H1 (cell line): Measurements from ENCODE around the gene GUCY1A1. TPM values are rescaled to one million over a fixed set of nuclear protein-coding genes. Genes with fewer than 3 reads are reported as not detected.

Source experiments
- CTCF ChIA-PET: fragments of 300-600 bp; sonication (Branson Sonifier 250); formaldehyde crosslinking; loops from one replicate; lab custom pipeline; 2021; ENCODE audit not compliant: partially characterized antibody; lab: Charles Lee
- POLR2A ChIA-PET: fragments of 300-600 bp; sonication (Branson Sonifier 250); formaldehyde crosslinking; loops from one replicate; lab custom pipeline; 2021; ENCODE audit warnings: inconsistent platforms; ENCODE audit not compliant: partially characterized antibody; lab: Charles Lee
- DNase-seq, 2 experiments: peaks; one replicate each; pipeline versions ENCODE4 v3.0.0 to v3.0.0-alpha.2; 2010 to 2022; ENCODE audit warnings: low spot score in 2 of 2, low read depth in 1 of 2, mixed read lengths in 1 of 2
- FAIRE-seq: peaks from 2 replicates; lab custom pipeline; 2011; peaks lifted over from hg19 to GRCh38; lab: Jason Lieb, UNC
- H2AFZ ChIP-seq: 2 replicates; pipeline ENCODE4 v1.8.1; 2012; ENCODE audit warnings: low read length, inconsistent platforms
- H2AK5ac ChIP-seq: 2 replicates; pipeline ENCODE4 v1.6.1; 2013; ENCODE audit warnings: low read depth, low read length
- H2BK120ac ChIP-seq: replicated peaks from 2 replicates; pipeline ENCODE3; 2013; ENCODE audit warnings: low read depth, low read length, inconsistent platforms
- H2BK12ac ChIP-seq: 2 replicates; pipeline ENCODE4 v1.6.1; 2013; ENCODE audit warnings: low read depth, low read length
- H2BK15ac ChIP-seq: 2 replicates; pipeline ENCODE4 v1.6.1; 2013; ENCODE audit warnings: low read length
- H2BK20ac ChIP-seq: 2 replicates; pipeline ENCODE4 v1.6.1; 2013; ENCODE audit warnings: low read length
- H2BK5ac ChIP-seq: 2 replicates; pipeline ENCODE4 v1.6.1; 2013; ENCODE audit warnings: low read depth, low read length
- H3K14ac ChIP-seq: 2 replicates; pipeline ENCODE4 v1.6.1; 2013; ENCODE audit warnings: inconsistent platforms; ENCODE audit not compliant: insufficient read length
- H3K18ac ChIP-seq: 2 replicates; pipeline ENCODE4 v1.6.1; 2013; ENCODE audit warnings: low read length; ENCODE audit errors: extremely low read depth
- H3K23ac ChIP-seq: 2 replicates; pipeline ENCODE4 v1.6.1; 2013; ENCODE audit warnings: inconsistent platforms; ENCODE audit not compliant: insufficient read length
- H3K23me2 ChIP-seq: 2 replicates; pipeline ENCODE4 v1.6.1; 2013; ENCODE audit warnings: low read depth, low read length
- H3K27ac ChIP-seq: 2 replicates; pipeline ENCODE4 v1.6.1; 2011; ENCODE audit warnings: low read depth, low read length, inconsistent platforms
- H3K27me3 ChIP-seq, 4 experiments: replicated peaks in 1 of 4; 1 replicate in 1 of 4; 2 replicates in 3 of 4; pipeline versions ENCODE4 v1.6.1 to v1.8.1; 2011 to 2013; ENCODE audit warnings: low read length in 3 of 4, mild to moderate bottlenecking in 3 of 4, inconsistent platforms in 2 of 4, mixed read lengths in 2 of 4, moderate library complexity in 1 of 4; ENCODE audit not compliant: control insufficient read depth in 3 of 4, insufficient read depth in 3 of 4; ENCODE audit errors: extremely low read depth in 1 of 4
- H3K36me3 ChIP-seq, 4 experiments: 2 replicates each; pipeline versions ENCODE4 v1.6.1 to v1.8.1; 2011 to 2013; ENCODE audit warnings: mild to moderate bottlenecking in 4 of 4, low read length in 3 of 4, moderate library complexity in 2 of 4, control low read depth in 1 of 4, inconsistent platforms in 1 of 4; ENCODE audit not compliant: insufficient read depth in 4 of 4, control insufficient read depth in 2 of 4
- H3K4ac ChIP-seq: replicated peaks from 2 replicates; pipeline ENCODE3; 2013; ENCODE audit warnings: low read length, low read depth, mixed read lengths, inconsistent platforms; ENCODE audit not compliant: insufficient read length
- H3K4me1 ChIP-seq, 4 experiments: replicated peaks in 1 of 4; 1 replicate in 1 of 4; 2 replicates in 3 of 4; pipeline versions ENCODE4 v1.6.1 to v1.8.1; 2011 to 2013; ENCODE audit warnings: low read length in 3 of 4, inconsistent platforms in 2 of 4, mixed read lengths in 1 of 4; ENCODE audit not compliant: insufficient read depth in 4 of 4, control insufficient read depth in 3 of 4
- H3K4me2 ChIP-seq, 2 experiments: 2 replicates each; pipeline versions ENCODE4 v1.6.1 to v1.8.1; 2011 to 2013; ENCODE audit warnings: low read depth in 2 of 2, low read length in 2 of 2, control low read depth in 1 of 2, inconsistent platforms in 1 of 2, mild to moderate bottlenecking in 1 of 2; ENCODE audit not compliant: insufficient read depth in 1 of 2
- H3K4me3 ChIP-seq, 4 experiments: fragments of 200-600, 300-600 bp in 1 of 4; sonication (generic), shearing (Covaris generic), sonication (Bioruptor Twin) in 1 of 4; 2 replicates each; pipeline versions ENCODE4 v1.5.1 to v1.8.1; 2011 to 2016; ENCODE audit warnings: low read length in 4 of 4, low read depth in 3 of 4, control low read depth in 2 of 4, inconsistent platforms in 2 of 4, mild to moderate bottlenecking in 2 of 4, mixed read lengths in 1 of 4, moderate library complexity in 1 of 4; ENCODE audit not compliant: insufficient read depth in 2 of 4; ENCODE audit errors: extremely low read depth in 1 of 4
- H3K56ac ChIP-seq: replicated peaks from 2 replicates; pipeline ENCODE3; 2013; ENCODE audit warnings: low read depth, mild to moderate bottlenecking, mixed read lengths, low read length, inconsistent platforms; ENCODE audit not compliant: insufficient read length
- H3K79me1 ChIP-seq: 2 replicates; pipeline ENCODE4 v1.6.1; 2013; ENCODE audit warnings: low read depth, low read length, control low read depth
- H3K79me2 ChIP-seq, 2 experiments: 2 replicates each; pipeline versions ENCODE4 v1.6.1 to v1.8.1; 2012 to 2013; ENCODE audit warnings: low read length in 2 of 2, mild to moderate bottlenecking in 2 of 2, inconsistent platforms in 1 of 2; ENCODE audit not compliant: insufficient read depth in 2 of 2, control insufficient read depth in 1 of 2
- H3K9ac ChIP-seq, 4 experiments: replicated peaks in 1 of 4; 1 replicate in 1 of 4; 2 replicates in 3 of 4; pipeline versions ENCODE4 v1.6.1 to v1.8.1; 2011 to 2013; ENCODE audit warnings: low read depth in 3 of 4, low read length in 3 of 4, control low read depth in 2 of 4, mild to moderate bottlenecking in 2 of 4, moderate library complexity in 2 of 4, inconsistent platforms in 1 of 4; ENCODE audit errors: extremely low read depth in 1 of 4
- H3K9me3 ChIP-seq, 2 experiments: 2 replicates each; pipeline versions ENCODE4 v1.6.1 to v1.8.1; 2012 to 2013; ENCODE audit warnings: mild to moderate bottlenecking in 2 of 2, moderate library complexity in 2 of 2, control low read depth in 1 of 2, inconsistent platforms in 1 of 2, low read depth in 1 of 2, low read length in 1 of 2, mixed read lengths in 1 of 2; ENCODE audit not compliant: insufficient read depth in 2 of 2
- H4K20me1 ChIP-seq, 2 experiments: replicated peaks in 1 of 2; 2 replicates each; pipeline versions ENCODE3 to v1.8.1; 2011 to 2013; ENCODE audit warnings: inconsistent platforms in 2 of 2, low read length in 2 of 2, mild to moderate bottlenecking in 1 of 2; ENCODE audit not compliant: insufficient read depth in 2 of 2, control insufficient read depth in 1 of 2
- H4K5ac ChIP-seq: 2 replicates; pipeline ENCODE4 v1.6.1; 2013; ENCODE audit warnings: low read length, low read depth, mixed read lengths, inconsistent platforms; ENCODE audit not compliant: insufficient read length
- H4K8ac ChIP-seq: 2 replicates; pipeline ENCODE4 v1.8.0; 2013; ENCODE audit warnings: mild to moderate bottlenecking, moderate library complexity, low read length, inconsistent platforms; ENCODE audit not compliant: insufficient read depth; ENCODE audit errors: extremely low read depth
- H4K91ac ChIP-seq: replicated peaks from 2 replicates; pipeline ENCODE3; 2013; ENCODE audit warnings: low read length, mixed read lengths, inconsistent platforms; ENCODE audit not compliant: insufficient read length
- ATF2 ChIP-seq: IDR thresholded peaks from 2 replicates; pipeline ENCODE4 v1.6.1; 2012; ENCODE audit warnings: low read length, inconsistent platforms
- JUN ChIP-seq: IDR thresholded peaks from 2 replicates; pipeline ENCODE4 v1.6.1; 2011; ENCODE audit warnings: low read depth, mild to moderate bottlenecking, improper control_type of control experiment, low read length
- NRF1 ChIP-seq: IDR thresholded peaks from 2 replicates; pipeline ENCODE4 v1.6.1; 2011; ENCODE audit warnings: mild to moderate bottlenecking, low read depth, low read length, improper control_type of control experiment
- POLR2A ChIP-seq, 2 experiments: IDR thresholded peaks; 1 replicate in 1 of 2; 2 replicates in 1 of 2; pipeline ENCODE4 v1.6.1; 2011; ENCODE audit warnings: low read depth in 2 of 2, low read length in 2 of 2, mild to moderate bottlenecking in 2 of 2; ENCODE audit errors: control extremely low read depth in 1 of 2
- SIRT6 ChIP-seq: IDR thresholded peaks from one replicate; pipeline ENCODE4 v1.7.1; 2012; ENCODE audit warnings: low read length, inconsistent platforms
- TEAD4 ChIP-seq: IDR thresholded peaks from 2 replicates; pipeline ENCODE4 v1.6.1; 2012; ENCODE audit warnings: low read depth, low read length, inconsistent platforms, mixed read lengths
- WGBS, 2 experiments: shearing (Covaris generic) in 1 of 2; methylation state at CpG; one replicate each; pipeline versions ENCODE4 v1.1.6 to v1.1.7; 2013 to 2015; ENCODE audit warnings: low lambda C conversion rate in 2 of 2, mixed read lengths in 2 of 2, inconsistent platforms in 1 of 2, low coverage in 1 of 2, missing lambda C conversion rate in 1 of 2; ENCODE audit not compliant: insufficient replicate concordance in 2 of 2, insufficient coverage in 1 of 2, insufficient read length in 1 of 2; ENCODE audit errors: extremely low coverage in 1 of 2, missing lambda C conversion rate in 1 of 2; 5-methylcytosine and 5-hydroxymethylcytosine counted together
- polyA plus RNA-seq, 7 experiments: library from polyadenylated mRNA; depleted of rRNA in 3 of 7; stranded (reverse) in 5 of 7; unstranded in 2 of 7; fragments of >200 nt in 5 of 7; fragments of 200-250 nt in 2 of 7; gene quantifications; 1 replicate in 5 of 7; 2 replicates in 1 of 7; 4 replicates in 1 of 7; pipeline versions ENCODE4 v1.2.1 to v1.2.3, GENCODE V29; 2011 to 2013; ENCODE audit warnings: missing spikeins in 2 of 7, mixed read lengths in 2 of 7
- total RNA-seq: library from RNA; stranded (reverse); fragmentation: NEBNext Ultra II Directional; extraction: Animal tissue kit (Norgen Biotek cat#: 25700); gene quantifications from 2 replicates; pipeline ENCODE4 v1.2.1, GENCODE V29; 2021

The GUCY1A1 gene
- total and polyA plus RNA-seq, 2 of the 8 experiments (the other 6 are each of a cell fraction or from before 2014, with no cell fraction given), result not detected

GRCh38 chr4:155688860-155689259 is 22.2 kb downstream of the GUCY1A1 start:
- H2AK5ac ChIP-seq, result no peak overlapping the region
- WGBS, 2 experiments, result 94% methylated on average over 2 of the region's 2 CpGs; no CpG with 5 or more reads in 1 of the 2 experiments
- H3K23ac ChIP-seq, result no peak overlapping the region
- no peaks in the 10 kb centered on the region for H3K9me3 ChIP-seq
- no peak overlapping the region for H4K5ac ChIP-seq
- no peaks in the 10 kb centered on the region for H3K23me2 ChIP-seq
- no peaks in the 10 kb centered on the region for H4K20me1 ChIP-seq
- no peak for TF ChIP-seq ATF2
- TF ChIP-seq POLR2A (IDR thresholded peaks at IDR 0.05; ENCODE audit: control extremely low read depth in 1 of 2, low read depth in 2 of 2, low read length in 2 of 2), result no peak
- TF ChIP-seq NRF1, result no peak
- no peak for TF ChIP-seq TEAD4
- no peak for TF ChIP-seq JUN
- TF ChIP-seq SIRT6, result no peak
- no peak overlapping the region for H2AFZ ChIP-seq
- no peak overlapping the region for H3K9ac ChIP-seq
- no peak overlapping the region for H3K14ac ChIP-seq
- H2BK120ac ChIP-seq, result no peak overlapping the region
- H2BK20ac ChIP-seq, result no peak overlapping the region
- no peaks in the 10 kb centered on the region for H3K4me1 ChIP-seq
- FAIRE-seq, result no peak
- ChIA-PET CTCF (no interaction called here), POLR2A (no interaction called here)
- H2BK5ac ChIP-seq, result no peak overlapping the region
- H3K79me1 ChIP-seq, result no peaks in the 10 kb centered on the region
- no peak overlapping the region for H4K91ac ChIP-seq
- H3K4me3 ChIP-seq, result no peak overlapping the region
- no peaks in the 10 kb centered on the region for H3K27me3 ChIP-seq
- H2BK15ac ChIP-seq, result no peak overlapping the region
- no peak overlapping the region for H3K27ac ChIP-seq
- H3K36me3 ChIP-seq, result no peaks in the 10 kb centered on the region
- DNase-seq, result no peak
- no peak overlapping the region for H2BK12ac ChIP-seq
- H3K56ac ChIP-seq, result no peak overlapping the region
- no peak overlapping the region for H3K4me2 ChIP-seq
- H3K79me2 ChIP-seq, result no peaks in the 10 kb centered on the region
- no peak overlapping the region for H4K8ac ChIP-seq
- no peak overlapping the region for H3K18ac ChIP-seq
- no peak overlapping the region for H3K4ac ChIP-seq
